Stimulated activated CD4-positive, alpha-beta T cell treated with anti-CD3 and anti-CD28 coated beads, Interleukin-1b, Interleukin-23, amount 100 ng/mL, for 24 hours (primary cell): ENCODE measurements around the gene HIVEP2.

Experiments
- DNase-seq, 4 experiments: peaks; one replicate each; pipeline ENCODE4 v3.0.0-alpha.2; 2020; ENCODE audit warnings: low read depth in 4 of 4, low spot score in 1 of 4

HIVEP2 gene

DNA sequence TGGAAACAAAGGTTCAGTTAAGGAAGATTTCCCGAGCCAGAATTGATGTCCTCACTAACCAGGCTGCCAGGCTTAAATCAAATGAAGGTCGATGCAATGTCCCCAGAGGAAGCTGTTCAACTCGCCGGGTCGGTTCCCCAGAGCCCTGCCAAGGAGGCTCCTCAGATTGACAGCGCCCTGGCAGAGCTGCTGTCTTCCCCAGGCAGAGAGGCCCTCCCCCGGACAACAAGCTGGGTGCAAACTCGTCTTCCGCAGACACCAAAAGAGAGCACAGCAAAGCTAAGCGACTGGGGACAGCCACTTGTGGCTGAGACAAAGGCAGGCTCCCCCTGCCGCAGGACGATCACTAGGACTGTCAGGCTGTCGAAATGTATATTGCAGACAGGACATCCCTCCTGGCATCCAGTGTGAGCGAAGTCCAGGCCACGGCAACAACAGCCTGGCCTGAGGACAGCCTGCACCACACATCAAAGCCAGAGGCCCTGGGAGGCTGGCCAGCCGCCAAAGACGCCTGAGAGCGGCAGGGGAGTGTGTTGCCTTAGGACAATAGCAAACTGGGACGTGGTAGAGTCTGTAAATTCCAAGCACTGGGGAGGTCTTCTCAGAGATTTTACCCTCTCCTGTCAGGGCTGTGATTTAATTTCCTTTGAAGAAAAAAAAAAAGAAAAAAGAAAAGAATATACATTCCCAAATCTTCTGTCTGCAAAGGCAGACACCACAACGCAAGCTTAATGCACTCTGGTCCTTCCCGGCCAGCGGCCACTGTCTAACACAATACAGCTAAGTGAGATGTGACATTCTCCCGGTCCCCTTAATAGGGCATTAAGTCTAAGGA, 99.1 kb downstream of the HIVEP2 start:
- no peak for DNase-seq

DNA sequence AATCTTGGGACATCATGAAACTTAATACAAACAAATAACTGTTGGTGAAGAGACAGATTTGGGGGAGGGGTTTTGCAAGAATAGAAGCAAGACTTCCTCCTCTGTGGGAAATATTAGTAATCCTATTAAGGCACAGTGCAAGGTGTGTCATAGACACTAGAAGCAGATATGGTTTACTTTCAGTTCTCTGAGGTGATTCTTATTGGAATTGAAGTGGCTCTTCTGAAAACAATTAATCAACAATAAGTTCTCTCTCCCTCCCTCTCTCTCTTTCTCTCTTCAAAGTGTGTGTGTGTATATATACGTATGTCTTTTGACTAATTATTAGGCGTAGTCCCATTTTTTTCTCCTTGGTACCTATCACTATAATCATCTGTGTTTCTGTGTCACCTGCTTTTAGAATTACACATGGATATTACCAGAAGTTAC, 99.8 kb downstream of the HIVEP2 start:
- DNase-seq = no peak

DNA sequence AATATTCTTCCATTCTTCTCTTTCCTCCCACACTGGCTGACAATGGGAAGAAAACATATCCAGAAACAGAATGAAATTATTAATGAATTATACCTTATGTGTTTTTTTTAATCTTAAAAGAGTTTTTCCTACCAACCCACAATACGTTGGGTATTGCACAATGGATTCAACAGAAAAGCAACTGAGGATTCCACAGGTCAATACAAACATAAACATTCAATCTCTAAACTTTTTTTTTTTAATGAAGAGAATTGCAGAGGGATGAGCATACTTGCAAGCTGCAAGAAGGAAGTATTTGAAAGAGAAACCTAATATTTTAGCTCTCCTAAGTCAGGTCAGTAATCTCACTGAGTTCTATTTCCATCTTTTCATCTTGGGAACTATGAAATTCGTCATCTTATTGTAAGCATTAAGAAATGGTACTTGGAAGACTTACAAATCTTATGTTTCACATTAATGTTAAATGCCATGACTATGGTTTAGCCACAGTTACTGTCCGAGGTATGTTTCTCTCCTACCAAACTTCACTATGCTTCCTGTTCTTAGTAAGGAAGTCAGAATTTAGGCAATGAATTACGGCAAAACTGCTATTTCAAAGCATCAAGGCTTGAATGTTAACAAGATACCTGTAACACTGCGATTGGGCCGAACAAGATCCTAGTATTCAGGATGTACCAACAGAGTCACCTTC, 100.8 kb downstream of the HIVEP2 start:
- no peak for DNase-seq

DNA sequence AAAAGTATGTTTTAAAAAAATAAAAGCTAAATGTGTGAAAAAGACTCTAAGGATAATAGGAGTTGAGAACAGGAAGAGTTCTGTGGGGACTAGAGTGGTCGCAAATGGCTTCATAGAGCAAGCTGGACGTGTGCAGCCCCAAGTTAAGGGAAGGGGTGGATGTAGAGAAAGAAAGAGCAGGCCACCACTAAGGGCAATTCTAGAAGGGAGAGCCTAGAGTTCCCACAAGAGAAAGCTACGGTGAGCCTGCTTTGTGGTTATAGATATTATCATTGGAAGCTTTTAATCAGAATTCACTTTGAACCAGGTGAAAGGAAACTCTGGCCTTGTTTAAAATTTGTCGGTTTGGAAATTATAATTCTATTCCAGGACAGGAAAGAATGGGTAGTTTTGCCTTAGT, 101.6 kb downstream of the HIVEP2 start:
- no peak for DNase-seq

- peak in 1 of 4 experiments; percentile 32 for DNase-seq
Measured at GRCh38 chr6:142842418-142843261, 102.3 kb downstream of the HIVEP2 start.

DNA sequence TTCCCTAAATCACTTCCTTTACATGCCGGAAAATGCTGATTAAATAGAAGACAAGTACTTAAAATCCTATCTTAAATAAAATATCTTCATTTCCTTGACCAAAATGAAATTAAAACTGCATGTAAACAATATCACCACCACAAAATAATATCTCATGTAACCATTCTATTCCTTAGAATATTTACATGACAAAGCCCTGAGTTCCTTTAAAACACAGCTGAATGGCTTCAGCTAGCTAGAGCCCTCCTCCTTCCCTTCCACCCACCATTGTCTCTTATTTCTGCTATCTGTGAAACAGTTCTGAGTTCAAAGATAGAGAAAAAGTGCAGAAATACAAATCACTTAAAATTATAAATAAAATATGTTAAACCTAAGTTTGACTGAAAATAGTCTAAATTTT, 103.1 kb downstream of the HIVEP2 start:
- no peak for DNase-seq

GRCh38 chr6:142839686-142840040, 105.3 kb downstream of the HIVEP2 start:
- DNase-seq = no peak

- DNase-seq = no peak
Measured at GRCh38 chr6:142838821-142839685, 105.9 kb downstream of the HIVEP2 start.

DNA sequence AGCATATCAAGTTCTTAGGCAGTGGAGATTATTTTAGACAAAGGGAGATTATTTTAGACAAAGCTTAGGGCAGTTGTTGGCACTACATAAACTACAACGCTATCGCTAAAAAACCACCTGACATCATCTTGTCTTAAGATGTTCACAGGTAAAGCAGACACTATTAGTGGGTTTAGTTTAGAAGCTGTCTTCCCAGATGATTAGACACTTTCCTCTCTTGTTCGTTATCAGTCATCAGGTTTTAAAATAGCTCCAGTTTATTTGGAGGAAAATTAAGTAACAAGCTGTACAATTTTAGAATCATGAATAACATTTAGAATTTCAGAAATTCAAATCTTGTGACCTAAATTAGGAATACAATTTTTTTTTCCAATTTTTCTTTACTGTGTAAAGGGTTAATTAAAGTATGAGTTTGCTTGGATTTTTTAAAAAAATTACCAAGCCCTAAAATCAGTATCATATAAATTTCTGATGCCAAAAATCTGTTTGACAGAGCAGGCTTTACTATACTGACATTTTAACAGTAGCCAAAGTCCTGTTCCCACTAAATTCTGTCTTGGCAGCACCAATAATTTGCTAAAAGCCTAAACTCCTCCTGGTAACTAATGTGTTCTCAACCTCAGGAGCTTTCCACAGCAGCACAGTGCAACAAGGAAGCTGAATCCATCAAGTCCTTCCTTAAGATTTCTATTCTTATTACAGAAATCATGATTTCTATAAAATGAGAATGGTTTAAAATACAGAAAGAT, 109.0 kb downstream of the HIVEP2 start:
- no peak for DNase-seq

GRCh38 chr6:142834853-142835252, 110.1 kb downstream of the HIVEP2 start:
- no peak for DNase-seq

DNA sequence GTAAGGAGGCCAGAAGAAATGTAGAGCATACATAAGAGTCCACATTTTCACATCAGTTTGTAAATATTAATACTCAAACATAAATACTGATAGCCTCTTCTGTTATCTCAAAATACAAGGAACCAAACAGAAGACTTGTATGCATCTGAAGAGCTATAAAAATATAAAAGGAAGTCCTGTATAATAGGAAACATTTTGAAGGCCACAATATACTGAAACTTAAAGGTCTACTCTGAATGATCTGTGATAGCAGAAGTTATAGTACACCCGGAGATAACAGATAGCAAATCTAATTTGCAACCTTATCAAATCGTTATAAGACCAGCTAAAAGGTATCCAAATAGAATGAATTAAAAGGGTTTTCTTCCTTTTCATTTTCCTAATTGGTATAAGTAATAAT, 111.2 kb downstream of the HIVEP2 start:
- no peak for DNase-seq

GRCh38 chr6:142833054-142833453, 111.9 kb downstream of the HIVEP2 start:
- peak in 1 of 4 experiments; percentile 30 for DNase-seq

DNA sequence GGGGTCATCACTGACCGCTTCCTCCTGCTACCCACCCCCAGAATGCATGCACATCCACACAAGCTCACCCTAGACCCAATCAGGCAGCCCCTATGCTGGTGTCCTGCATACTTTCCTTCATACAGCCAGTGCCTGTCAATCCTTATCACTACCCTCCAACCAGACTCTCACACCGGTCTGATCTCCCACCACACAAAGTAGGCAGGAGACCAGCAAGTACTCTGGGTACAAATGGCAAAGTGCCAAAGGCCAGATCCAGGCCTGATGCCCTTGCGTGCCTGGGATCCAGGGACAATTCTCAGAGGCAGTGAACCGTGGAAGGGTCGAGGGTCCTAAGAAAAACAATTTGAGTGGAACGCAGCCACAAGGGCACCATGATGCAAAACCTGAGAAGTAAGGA, 114.2 kb downstream of the HIVEP2 start:
- DNase-seq = no peak

DNA sequence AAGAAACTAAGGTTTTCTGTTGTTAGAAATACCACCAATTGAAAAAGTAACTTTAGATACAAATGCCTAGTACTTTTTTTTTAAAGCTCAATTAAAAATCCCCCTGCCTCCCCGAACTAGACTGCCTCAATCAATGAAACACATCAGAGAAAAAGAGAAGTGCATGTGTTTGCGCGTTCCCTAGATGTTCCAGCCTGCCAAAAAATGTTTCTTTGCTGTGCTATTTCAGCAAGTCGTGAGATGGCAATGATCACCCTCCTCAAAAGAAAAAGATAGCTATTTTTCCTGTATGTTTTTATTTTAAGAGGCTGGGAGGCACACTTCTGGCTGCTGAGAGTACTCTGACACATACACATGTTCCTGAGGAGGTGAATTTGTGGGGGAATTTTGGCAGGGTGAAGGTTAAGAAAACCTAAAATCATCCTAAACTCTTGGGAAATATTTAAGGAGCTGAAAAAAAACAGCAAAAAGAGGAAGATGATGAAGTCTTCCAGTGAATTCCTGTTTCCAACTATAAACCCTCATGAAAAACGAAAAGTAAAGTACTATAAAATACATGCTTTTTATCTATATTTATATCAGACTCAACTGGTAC, 114.8 kb downstream of the HIVEP2 start:
- DNase-seq = no peak

- DNase-seq = no peak
Measured at GRCh38 chr6:142829556-142829955, 115.4 kb downstream of the HIVEP2 start.

GRCh38 chr6:142827991-142828390, 117.0 kb downstream of the HIVEP2 start:
- DNase-seq = no peak

GRCh38 chr6:142827369-142827768, 117.6 kb downstream of the HIVEP2 start:
- no peak for DNase-seq

GRCh38 chr6:142825760-142826159, 119.2 kb downstream of the HIVEP2 start:
- no peak for DNase-seq

GRCh38 chr6:142824426-142824825, 120.5 kb downstream of the HIVEP2 start:
- no peak for DNase-seq
